Measurements from ENCODE around the gene NMRK1. TPM values are rescaled to one million over a fixed set of nuclear protein-coding genes. Genes with fewer than 3 reads are reported as not detected.

Gene NMRK1
- total RNA-seq, 1 donor from 2014 or later: 17.0 TPM

DNA sequence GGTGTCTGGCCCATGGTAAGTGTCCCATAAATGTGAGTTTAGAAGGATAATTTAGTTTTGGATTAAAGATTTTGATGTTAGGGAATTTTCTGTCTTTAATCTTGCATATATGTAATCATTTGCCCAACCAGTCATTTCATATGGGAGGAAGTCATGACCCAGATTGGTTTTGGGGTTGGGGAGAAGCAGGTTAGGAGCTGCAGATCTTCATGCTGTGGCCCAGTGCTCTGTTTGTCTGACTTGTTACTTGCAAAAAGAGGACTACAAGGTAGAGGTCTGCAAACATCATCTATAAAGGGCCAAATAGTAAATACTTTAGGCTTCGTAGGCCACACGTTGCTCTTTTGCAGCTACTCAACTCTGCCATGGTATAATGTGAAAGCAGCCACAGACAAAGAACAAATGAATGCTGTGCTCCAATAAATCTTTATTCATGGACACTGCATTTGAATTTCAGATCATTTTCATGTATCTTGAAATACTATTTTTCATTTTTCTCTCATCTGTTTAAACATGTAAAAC lies 17.1 kb upstream of the NMRK1 start:
- DNase-seq (ENCODE audit: low read depth): no peak
- TF ChIP-seq, protein P1, sequence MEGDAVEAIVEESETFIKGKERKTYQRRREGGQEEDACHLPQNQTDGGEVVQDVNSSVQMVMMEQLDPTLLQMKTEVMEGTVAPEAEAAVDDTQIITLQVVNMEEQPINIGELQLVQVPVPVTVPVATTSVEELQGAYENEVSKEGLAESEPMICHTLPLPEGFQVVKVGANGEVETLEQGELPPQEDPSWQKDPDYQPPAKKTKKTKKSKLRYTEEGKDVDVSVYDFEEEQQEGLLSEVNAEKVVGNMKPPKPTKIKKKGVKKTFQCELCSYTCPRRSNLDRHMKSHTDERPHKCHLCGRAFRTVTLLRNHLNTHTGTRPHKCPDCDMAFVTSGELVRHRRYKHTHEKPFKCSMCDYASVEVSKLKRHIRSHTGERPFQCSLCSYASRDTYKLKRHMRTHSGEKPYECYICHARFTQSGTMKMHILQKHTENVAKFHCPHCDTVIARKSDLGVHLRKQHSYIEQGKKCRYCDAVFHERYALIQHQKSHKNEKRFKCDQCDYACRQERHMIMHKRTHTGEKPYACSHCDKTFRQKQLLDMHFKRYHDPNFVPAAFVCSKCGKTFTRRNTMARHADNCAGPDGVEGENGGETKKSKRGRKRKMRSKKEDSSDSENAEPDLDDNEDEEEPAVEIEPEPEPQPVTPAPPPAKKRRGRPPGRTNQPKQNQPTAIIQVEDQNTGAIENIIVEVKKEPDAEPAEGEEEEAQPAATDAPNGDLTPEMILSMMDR (conservative IDR thresholded peaks at IDR 0.05; ENCODE audit: low read depth, low read length): no peak
- H3K4me3 ChIP-seq (ENCODE audit: low read depth, low read length): no peak overlapping the region

DNA sequence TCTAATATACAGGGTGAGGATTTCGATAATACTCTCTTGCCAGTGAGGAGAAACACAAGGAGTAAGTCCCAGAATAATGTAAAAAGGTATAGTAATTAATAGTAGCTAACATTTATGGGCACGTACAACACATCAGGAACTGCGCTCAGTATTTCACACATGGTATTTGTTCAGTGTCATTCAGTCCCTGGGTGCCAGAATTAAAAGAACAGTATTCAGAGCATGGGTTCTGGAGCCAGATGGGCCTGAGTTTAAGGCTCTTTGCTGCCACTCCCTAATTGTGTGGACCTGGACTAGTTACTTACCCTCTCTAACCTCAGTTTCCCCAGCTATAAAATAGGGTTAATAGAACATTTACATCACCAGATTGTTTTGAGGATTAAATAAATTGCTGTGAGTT lies 16.7 kb upstream of the NMRK1 start:
- no peak for DNase-seq (ENCODE audit: low read depth)
- TF ChIP-seq, protein P1 (conservative IDR thresholded peaks at IDR 0.05; ENCODE audit: low read depth, low read length): no peak
- H3K4me3 ChIP-seq (ENCODE audit: low read depth, low read length): no peak overlapping the region

DNA sequence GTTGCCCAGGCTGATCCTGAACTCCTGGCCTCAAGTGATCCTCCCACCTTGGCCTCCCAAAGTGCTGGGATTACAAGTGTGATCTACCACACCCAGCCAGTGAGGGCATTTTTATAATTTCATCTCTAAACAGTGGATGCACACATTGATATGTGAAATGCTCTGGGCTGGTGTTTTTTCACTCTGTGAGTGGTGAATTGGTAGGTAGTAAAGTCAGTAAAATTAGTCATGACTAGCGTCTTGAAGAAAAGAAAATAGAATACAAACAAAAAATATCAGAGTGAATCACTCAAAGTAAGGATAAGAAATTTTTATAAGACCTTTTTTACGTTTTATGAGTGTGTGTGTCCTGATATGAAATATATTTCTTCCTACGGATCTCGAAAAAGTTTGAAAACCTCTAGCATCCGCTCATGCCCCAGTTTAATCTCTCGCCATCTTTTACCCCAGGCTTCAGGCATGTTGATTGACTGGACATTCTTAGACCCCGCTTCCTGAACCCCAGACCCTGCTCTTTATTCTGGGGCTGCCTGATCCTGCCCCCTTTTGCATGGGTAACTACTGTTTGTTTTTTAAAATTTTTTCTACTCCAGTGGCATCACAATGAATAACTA lies 14.3 kb upstream of the NMRK1 start:
- H3K4me3 ChIP-seq (ENCODE audit: low read depth, low read length): no peak overlapping the region
- TF ChIP-seq, protein P1 (conservative IDR thresholded peaks at IDR 0.05; ENCODE audit: low read depth, low read length): no peak
- DNase-seq (ENCODE audit: low read depth): no peak

DNA sequence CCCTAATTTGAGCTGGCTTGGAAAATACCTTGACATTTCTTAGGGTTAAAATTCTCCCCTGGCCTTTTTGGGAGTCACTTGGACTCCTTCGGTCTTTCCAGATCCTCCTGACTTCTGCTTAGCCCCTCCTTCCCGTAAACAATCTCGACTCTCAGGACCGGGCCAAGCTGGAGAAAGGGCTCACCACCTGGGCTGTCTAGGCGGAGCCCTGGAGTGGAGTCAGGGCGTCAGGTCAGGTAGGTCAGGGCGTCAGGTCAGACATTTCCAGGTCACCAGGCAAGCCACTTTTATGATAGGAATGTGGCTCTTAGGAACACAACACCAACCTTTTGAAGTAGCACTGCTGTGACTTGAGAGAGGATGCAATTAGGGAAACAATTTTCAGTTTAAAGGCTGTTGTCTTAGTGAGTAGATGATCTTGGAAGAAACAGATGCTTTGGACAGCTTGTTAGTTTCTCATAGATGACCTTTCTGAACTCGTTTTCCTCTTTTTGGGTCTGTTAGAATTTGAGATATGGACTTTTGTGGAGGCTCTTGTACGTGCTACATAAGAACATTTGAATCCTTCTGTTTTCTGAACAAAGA lies 13.1 kb upstream of the NMRK1 start:
- TF ChIP-seq, protein P1 (conservative IDR thresholded peaks at IDR 0.05; ENCODE audit: low read depth, low read length): no peak
- H3K4me3 ChIP-seq (ENCODE audit: low read depth, low read length): no peak overlapping the region
- DNase-seq (ENCODE audit: low read depth): no peak

DNA sequence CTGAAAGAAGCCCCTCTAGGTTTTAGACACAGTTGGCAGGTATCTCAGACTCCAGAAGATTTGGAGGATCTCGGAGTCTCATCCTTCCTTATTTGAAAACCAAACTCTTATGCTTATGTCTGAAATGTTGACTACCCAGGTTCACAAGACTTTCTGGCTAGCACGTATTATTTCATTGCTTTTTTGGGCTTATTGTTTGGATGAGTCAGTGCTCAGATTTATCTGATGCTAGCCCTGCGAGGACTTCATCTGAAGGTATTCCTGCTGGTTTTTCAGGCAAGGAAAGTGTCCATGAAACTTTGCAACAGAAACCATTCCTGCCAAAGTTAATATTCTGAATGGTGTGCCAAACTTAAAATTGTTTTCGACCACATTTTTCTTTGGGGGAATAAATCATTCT lies 8.8 kb upstream of the NMRK1 start:
- no peak for DNase-seq (ENCODE audit: low read depth)
- TF ChIP-seq, protein P1 (conservative IDR thresholded peaks at IDR 0.05; ENCODE audit: low read depth, low read length): no peak

DNA sequence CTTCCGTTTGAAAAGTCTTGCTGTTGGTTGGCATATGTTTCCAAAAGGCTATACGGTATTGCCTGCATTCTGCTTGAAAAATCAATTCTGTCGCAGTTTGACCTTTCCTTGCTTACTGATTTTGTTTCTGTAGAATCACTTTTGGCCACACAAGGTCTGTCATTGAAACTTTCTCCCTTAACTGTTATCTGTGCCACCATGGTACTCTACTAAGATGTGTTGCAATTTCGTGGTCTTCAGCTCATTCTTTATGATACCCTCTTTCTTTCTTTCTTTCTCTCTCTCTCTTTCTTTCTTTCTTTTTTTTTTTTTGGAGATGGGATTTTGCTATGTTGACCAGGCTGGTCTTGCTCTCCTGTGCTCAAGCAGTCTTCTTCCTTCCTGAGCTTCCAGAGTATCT lies 4.8 kb upstream of the NMRK1 start:
- no peak overlapping the region for H3K4me3 ChIP-seq (ENCODE audit: low read depth, low read length)
- TF ChIP-seq, protein P1 (conservative IDR thresholded peaks at IDR 0.05; ENCODE audit: low read depth, low read length): no peak
- DNase-seq (ENCODE audit: low read depth): no peak

More for the DNA sequence above, 8.8 kb upstream of the NMRK1 start:
- H3K4me3 ChIP-seq (ENCODE audit: low read depth, low read length): no peak overlapping the region

DNA sequence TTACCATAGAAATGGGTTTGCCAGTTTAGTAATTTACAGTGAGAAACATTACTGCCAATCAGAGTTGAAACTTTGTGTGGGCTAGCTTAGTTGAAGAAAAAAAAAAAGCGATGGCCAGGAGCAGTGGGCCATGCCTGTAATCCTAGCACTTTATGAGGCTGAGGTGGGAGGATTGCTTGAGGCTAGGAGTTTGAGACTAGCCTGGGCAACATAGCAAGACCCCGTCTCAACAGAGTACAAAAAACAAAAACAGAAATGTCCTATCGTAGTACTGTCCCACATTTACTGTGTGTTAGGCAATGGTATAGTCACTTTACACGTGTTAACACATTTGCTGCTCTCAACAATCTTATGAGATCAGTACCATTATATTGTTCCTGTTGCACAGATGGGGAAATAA lies 2.6 kb upstream of the NMRK1 start:
- DNase-seq (ENCODE audit: low read depth): no peak
- no peak overlapping the region for H3K4me3 ChIP-seq (ENCODE audit: low read depth, low read length)
- TF ChIP-seq, protein P1 (conservative IDR thresholded peaks at IDR 0.05; ENCODE audit: low read depth, low read length): no peak

All from epithelial cell of proximal tubule (primary cell).